GM18868 (cell line): ENCODE measurements around the gene ZFP36.
"Not testable (repeated sequence)": the region's sequence is repeated elsewhere in the genome, so short reads cannot be mapped to it uniquely, and the experiment has no call there.

ENCODE experiments used
- ATAC-seq: cut with Tn5 transposase; IDR thresholded peaks from one replicate; pipeline ENCODE4 v1.9.1; 2021; ENCODE audit warnings: mild to moderate bottlenecking, moderate library complexity; ENCODE audit not compliant: unreplicated experiment

The ZFP36 gene

GRCh38 chr19:39435499-39436349, 29.1 kb downstream of the ZFP36 start, which contains the start of gene RPS16:
TSS of gene RPS16 (minus strand) at chr19:39435949. CDS start at chr19:39435895, 54 bp downstream.
- peak; percentile 83 for ATAC-seq

- no peak for ATAC-seq
Measured at GRCh38 chr19:39436350-39436716, 29.7 kb downstream of the ZFP36 start.

GRCh38 chr19:39438270-39438934, 31.8 kb downstream of the ZFP36 start:
- no peak for ATAC-seq

- no peak for ATAC-seq
Measured at GRCh38 chr19:39444598-39445195, 38.0 kb downstream of the ZFP36 start.

GRCh38 chr19:39445196-39446111, 38.8 kb downstream of the ZFP36 start, which contains the start of gene SUPT5H:
TSS of gene SUPT5H (plus strand) at chr19:39445582. CDS start at chr19:39445891, 309 bp downstream.
- ATAC-seq, result peak; percentile 80

- no peak for ATAC-seq
Measured at GRCh38 chr19:39446365-39447084, 39.9 kb downstream of the ZFP36 start.

- no peak for ATAC-seq
Measured at GRCh38 chr19:39448271-39448670, 41.6 kb downstream of the ZFP36 start.

GRCh38 chr19:39449116-39449797, 42.6 kb downstream of the ZFP36 start:
- ATAC-seq, result no peak

GRCh38 chr19:39451257-39451656, 44.6 kb downstream of the ZFP36 start:
- ATAC-seq, result not testable (repeated sequence)
